Measurements from ENCODE around the gene SIPA1L3.

Gene SIPA1L3

DNA sequence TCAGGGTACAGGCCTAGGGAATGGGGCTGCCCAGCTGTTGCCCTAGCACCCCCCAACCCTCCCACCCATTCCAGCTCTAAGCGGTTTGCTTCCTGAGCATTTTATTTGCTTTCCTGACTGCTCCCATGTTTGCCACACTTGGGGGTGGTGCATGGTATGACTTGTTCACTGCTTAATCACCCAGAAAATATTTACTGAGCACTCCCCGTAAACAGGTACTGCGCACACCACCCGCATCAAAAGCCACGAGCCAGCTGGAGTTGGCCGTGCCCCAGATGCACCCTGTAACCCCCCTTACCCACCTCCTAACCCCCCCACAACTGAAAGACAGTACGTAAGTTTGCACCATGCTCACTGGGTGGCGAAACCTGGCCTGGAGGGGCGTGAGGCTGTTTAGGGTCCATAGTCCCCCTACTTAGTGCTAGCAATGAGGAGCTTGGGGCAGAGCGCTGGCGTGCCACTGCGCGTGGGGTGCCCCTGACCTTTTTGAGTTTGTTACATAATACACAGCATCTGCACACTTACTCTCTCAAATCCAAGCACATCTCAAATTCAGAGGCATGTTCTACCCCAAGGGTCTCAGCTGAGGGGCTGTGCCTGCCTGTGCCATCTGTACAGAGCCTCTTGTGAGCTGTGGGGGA is 287.2 kb downstream of the SIPA1L3 start:
- DNase-seq (ENCODE audit: insufficient read length, low spot score) (no peak), FAIRE-seq (no peak)
- TF ChIP-seq, protein P1, sequence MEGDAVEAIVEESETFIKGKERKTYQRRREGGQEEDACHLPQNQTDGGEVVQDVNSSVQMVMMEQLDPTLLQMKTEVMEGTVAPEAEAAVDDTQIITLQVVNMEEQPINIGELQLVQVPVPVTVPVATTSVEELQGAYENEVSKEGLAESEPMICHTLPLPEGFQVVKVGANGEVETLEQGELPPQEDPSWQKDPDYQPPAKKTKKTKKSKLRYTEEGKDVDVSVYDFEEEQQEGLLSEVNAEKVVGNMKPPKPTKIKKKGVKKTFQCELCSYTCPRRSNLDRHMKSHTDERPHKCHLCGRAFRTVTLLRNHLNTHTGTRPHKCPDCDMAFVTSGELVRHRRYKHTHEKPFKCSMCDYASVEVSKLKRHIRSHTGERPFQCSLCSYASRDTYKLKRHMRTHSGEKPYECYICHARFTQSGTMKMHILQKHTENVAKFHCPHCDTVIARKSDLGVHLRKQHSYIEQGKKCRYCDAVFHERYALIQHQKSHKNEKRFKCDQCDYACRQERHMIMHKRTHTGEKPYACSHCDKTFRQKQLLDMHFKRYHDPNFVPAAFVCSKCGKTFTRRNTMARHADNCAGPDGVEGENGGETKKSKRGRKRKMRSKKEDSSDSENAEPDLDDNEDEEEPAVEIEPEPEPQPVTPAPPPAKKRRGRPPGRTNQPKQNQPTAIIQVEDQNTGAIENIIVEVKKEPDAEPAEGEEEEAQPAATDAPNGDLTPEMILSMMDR (IDR thresholded peaks at IDR 0.05; ENCODE audit: insufficient read depth, missing control alignments): no peak

DNA sequence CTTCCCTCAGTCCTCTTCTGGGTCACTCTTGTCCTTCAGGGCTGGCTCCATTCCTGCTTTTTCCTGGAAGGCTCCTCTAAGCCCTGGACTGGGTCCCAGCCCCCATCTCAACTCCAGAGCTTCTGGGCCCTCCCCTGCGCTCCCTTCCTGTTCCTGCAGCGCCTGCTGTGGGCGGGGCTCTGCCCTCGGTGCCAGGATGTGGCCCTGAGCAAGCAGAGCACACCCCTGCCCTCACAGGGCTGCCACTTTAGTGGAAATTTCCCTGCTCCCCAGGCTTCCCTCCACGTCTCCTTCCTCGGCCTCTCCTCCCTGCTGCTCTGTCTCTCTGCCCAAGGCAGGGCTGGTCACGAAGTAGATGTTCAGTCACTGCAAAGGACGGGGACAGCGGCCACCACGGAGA is 288.2 kb downstream of the SIPA1L3 start:
- TF ChIP-seq, protein P1 (IDR thresholded peaks at IDR 0.05; ENCODE audit: insufficient read depth, missing control alignments): no peak
- FAIRE-seq (no peak), DNase-seq (ENCODE audit: insufficient read length, low spot score) (no peak)

- no peak for FAIRE-seq
- TF ChIP-seq, protein P1 (IDR thresholded peaks at IDR 0.05; ENCODE audit: insufficient read depth, missing control alignments): no peak
- no peak for DNase-seq (ENCODE audit: insufficient read length, low spot score)
Measured at GRCh38 chr19:38196245-38196837, 289.3 kb downstream of the SIPA1L3 start.

- TF ChIP-seq, protein P1 (IDR thresholded peaks at IDR 0.05; ENCODE audit: insufficient read depth, missing control alignments): no peak
- FAIRE-seq: no peak
- DNase-seq (ENCODE audit: insufficient read length, low spot score): no peak
Measured at GRCh38 chr19:38196948-38197656, 290.1 kb downstream of the SIPA1L3 start.

DNA sequence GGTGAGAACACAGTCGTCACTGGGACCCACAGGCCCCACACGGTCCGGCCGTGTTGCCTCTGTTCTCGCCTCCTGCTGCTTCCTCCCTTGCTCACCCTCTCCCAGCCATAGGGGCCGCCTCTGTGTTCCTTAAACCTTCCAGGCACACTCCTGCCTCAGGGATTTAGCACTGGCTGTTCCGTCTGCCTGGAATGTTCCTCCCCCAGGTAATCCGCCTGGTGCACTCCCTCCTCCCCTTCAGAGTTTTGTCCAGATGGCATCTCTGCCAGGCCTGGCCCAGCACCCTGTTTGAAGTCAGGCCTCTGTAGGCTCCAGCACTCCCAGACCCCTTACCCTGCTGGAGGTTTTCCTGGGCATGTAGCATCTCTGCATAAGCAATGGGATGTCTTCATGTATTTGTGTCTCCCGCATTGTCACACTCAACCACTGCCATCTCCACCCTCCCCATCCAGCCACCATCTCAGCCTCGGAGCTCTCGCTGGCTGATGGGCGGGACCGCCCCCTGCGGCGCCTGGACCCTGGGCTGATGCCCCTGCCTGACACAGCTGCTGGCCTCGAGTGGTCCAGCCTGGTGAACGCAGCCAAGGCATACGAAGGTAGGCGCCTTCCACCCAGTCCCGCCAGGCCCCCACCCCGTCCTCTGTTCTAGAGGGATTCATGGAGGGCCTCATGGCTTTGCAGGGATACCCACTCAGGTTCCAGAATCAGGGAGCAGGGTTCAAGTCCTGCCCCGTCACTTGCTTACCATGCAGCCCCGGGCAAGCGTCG is 291.1 kb downstream of the SIPA1L3 start:
- TF ChIP-seq, protein P1 (IDR thresholded peaks at IDR 0.05; ENCODE audit: insufficient read depth, missing control alignments): no peak
- DNase-seq (ENCODE audit: insufficient read length, low spot score) (no peak), FAIRE-seq (no peak)

DNA sequence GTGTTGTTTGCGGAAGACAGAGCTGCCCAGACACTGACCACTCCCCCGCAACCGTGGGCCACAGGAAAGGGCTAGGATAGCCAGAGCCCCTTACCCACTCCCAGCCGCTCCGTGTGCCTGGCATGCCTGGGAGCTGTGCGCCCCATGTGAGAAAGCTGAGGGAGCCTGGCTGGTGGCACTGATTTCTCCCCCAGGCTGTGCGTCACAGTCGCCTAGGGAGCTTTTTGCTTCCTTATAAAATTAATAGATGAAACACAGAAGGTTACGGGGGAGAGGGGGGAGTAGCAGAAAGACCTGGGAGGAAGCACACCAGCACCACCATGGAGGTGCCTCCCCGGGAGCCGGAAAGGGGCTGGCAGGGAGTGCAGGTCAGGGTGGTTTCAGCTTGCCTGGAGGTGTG is 292.3 kb downstream of the SIPA1L3 start:
- no peak for DNase-seq (ENCODE audit: insufficient read length, low spot score)
- TF ChIP-seq, protein P1 (IDR thresholded peaks at IDR 0.05; ENCODE audit: insufficient read depth, missing control alignments): no peak
- FAIRE-seq: no peak

Measured in D721Med (cell line).